GM13977 (cell line): ENCODE measurements around the gene PCDH9.

Source experiments
- DNase-seq: peaks from one replicate; pipeline ENCODE4 v3.0.0; 2012; ENCODE audit warnings: low spot score
- in situ Hi-C: fragments of 300-500 bp; cut with MboI; formaldehyde crosslinking; loops from one replicate; pipeline ENCODE4 v1.12.0; 2022; ENCODE audit warnings: low sequenced_read_pairs, low pct_unique_long_range_greater_than_20kb, mixed read lengths, inconsistent platforms; ENCODE audit not compliant: unreplicated experiment
- TF ChIP-seq, protein P1 (sequence below): IDR thresholded peaks from 2 replicates; pipeline ENCODE4 v1.5.1; 2012; ENCODE audit warnings: mild to moderate bottlenecking, control low read depth; ENCODE audit not compliant: insufficient read depth; ENCODE audit errors: extremely low read depth, missing control alignments

Gene PCDH9

DNA sequence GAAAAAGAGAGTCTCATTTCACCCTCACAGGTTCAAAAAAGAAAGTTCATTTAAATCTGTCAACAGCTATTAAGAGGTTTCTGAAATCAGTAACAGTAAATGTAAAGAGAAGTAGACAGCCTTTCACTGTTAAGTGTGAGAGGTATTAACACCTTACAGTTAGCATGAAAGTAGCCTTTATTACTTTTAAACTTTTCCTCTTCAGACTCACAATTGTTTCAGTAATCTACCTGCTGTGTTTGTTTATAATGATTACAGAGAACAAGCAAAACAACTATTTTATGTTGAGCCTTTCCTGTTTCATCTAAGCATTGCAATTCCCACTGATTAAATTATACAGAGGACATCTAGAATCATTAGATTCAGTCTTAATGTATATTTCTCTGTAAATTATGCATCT, 159.8 kb downstream of the PCDH9 start:
- in situ Hi-C loops = no loop called here
- TF ChIP-seq, protein P1, sequence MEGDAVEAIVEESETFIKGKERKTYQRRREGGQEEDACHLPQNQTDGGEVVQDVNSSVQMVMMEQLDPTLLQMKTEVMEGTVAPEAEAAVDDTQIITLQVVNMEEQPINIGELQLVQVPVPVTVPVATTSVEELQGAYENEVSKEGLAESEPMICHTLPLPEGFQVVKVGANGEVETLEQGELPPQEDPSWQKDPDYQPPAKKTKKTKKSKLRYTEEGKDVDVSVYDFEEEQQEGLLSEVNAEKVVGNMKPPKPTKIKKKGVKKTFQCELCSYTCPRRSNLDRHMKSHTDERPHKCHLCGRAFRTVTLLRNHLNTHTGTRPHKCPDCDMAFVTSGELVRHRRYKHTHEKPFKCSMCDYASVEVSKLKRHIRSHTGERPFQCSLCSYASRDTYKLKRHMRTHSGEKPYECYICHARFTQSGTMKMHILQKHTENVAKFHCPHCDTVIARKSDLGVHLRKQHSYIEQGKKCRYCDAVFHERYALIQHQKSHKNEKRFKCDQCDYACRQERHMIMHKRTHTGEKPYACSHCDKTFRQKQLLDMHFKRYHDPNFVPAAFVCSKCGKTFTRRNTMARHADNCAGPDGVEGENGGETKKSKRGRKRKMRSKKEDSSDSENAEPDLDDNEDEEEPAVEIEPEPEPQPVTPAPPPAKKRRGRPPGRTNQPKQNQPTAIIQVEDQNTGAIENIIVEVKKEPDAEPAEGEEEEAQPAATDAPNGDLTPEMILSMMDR = no peak
- no peak for DNase-seq

DNA sequence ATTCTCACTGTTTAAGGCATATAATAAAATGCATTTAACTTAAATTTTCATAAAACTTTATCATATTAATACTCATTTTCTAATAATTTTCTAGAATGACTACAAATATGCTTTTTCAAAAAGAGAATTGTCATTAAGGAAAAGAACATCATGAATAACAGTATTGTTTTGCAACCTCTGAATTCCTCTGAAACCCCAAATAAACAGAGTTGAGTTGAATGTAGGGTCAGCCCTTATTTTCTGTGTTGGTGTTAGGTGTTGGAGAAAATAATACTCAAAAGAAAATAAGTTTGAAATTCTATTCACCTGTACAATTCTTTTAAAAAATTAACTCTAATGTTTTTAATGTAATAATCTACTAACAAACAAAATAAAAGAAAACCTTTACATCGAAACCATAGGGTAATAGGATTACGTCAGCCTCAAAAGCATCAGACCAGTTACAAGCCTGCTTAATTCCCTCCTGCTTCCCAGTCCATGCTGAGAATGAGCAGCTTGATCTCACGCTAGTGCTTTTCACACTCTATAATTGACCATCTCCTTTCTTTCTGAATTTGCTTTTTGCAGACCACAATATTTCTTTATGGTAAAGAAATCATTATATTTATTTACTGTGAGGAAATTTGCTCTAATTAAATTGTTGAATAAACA, 160.9 kb downstream of the PCDH9 start:
- TF ChIP-seq, protein P1 = no peak
- in situ Hi-C loops = no loop called here
- DNase-seq = no peak

DNA sequence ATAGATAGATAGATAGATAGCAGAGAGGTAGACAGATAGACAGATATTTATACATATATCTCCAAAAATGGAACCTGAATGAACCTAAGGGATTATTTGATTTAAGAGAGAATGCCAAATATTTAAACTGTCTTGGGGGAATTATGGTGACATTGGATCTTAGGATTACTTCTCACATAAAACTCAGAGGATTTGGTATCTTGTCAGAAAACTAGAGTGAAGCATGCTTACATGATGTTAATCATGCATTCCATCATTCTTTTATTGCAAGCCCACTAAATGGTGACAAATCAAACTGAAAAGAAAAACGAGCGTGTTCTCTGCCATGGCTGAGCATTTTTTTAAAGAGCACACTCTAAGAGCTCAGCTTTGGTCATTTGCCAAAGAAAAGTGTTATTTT, 165.2 kb downstream of the PCDH9 start:
- TF ChIP-seq, protein P1 = no peak
- in situ Hi-C loops = no loop called here
- no peak for DNase-seq

DNA sequence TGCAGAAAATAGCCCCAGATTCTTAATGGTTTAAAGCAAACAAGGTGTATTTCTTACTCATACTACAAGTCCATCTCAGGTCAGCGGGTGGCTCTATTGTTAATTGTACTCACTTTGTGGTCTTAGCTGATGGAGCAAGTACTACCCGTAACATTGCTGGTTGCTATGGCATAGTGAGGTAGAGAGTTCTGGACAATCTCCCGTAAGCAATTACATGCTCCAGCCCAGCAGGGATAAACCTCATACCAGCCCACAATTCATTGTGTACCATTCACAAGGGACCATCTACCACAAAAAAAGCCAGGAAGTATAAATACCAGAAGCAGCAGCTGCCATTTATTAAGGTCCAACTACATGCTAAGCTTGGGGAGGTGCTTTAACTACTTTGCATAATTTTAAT, 167.1 kb downstream of the PCDH9 start:
- in situ Hi-C loops = no loop called here
- DNase-seq = no peak
- TF ChIP-seq, protein P1 = no peak

DNA sequence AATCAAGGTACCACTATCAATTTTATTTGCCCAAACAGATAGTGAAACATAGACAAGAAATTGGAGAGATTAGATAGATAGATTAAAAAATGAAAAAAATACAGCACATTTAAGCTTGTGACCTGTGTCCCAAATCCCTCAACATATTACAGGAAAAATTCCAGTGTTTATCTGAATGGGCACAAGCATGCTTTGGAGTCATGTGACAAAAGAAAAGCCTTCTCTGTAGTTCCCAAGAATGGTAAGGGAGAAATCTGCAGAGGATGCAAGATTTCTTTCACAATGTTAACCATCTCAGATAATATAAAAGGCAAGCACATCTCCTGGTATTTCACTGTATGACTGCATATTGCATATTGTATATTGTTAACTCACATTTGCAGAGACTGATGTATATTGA, 168.0 kb downstream of the PCDH9 start:
- TF ChIP-seq, protein P1 = no peak
- in situ Hi-C loops = no loop called here
- no peak for DNase-seq

DNA sequence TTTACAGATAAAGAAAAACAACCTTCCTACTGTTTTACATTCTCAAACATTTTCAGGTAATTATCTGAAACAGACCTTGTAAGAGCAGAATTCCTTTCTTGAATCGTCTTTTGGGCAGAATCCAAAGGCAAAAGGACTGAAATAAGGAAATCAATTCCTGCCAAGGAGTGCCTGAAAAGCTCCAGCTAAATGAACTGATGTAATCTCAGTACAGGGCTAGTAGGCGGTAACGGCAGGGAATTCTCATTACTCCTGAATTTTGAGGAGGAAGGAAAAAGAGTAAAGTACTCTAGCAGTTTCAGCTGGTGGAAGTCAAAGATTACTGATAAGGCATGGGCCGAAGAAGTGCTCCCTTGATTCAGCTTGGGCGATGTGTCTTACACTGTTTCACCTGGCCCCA, 168.4 kb downstream of the PCDH9 start:
- DNase-seq = no peak
- TF ChIP-seq, protein P1 = no peak
- in situ Hi-C loops = no loop called here
